ENCODE data around the gene RRP8.
A peak's percentile ranks its signal among the peaks of the same experiment; 100 is the strongest.

Gene RRP8

DNA sequence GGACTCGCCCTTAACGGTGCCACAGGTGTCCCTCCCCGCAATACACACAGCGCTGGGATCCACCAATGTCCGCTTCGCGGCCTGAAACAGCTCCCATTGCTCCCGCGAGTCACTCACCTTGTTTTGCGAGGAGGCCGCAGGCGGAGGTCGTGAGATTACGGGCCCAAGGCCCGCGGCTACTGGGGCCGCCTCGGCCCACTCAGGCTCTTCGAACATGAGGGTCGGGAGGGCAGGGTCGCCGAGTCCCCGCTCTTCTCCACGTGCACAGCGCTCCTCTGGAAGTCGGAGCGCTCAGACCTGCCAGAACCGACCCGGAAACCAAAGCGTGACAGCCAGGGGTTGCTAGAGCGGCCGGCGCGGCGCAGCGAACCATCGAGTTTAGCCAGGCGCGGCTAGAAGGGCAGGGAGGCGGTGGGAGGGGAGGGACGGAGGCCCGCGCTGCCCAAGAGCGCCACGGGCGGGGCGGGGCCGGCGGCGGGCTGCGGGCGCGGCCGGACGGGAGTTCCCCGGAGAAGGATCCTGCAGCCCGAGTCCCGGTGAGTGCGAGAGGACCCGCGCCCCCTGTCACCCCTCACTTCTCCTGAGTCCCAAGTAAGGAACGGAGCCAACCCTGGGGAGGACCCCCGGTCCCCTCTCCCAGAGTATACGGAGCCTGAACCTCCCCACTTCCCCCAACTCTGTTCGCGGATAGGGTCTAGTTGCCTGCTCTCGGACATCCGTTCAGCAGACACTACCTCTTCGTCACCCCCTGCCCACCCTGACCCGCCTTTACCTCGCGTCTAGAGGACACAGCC is at the start of gene RRP8, which contains the start of gene ILK:
Gene RRP8, minus strand, starts transcription at position 330 of the 794 bp plus-strand sequence. Its CDS starts 114 bp downstream, at position 216.
Gene ILK, plus strand, starts transcription at position 488 of the 794 bp plus-strand sequence. CDS start 498 bp downstream, outside the sequence.
- peak; percentile 93 for DNase-seq (ENCODE audit: low spot score)

- DNase-seq (ENCODE audit: low spot score): no peak
Observed at GRCh38 chr11:6653097-6653496, 49.7 kb upstream of the RRP8 start.

- DNase-seq (ENCODE audit: low spot score): no peak
Observed at GRCh38 chr11:6652182-6652581, 48.8 kb upstream of the RRP8 start.

DNA sequence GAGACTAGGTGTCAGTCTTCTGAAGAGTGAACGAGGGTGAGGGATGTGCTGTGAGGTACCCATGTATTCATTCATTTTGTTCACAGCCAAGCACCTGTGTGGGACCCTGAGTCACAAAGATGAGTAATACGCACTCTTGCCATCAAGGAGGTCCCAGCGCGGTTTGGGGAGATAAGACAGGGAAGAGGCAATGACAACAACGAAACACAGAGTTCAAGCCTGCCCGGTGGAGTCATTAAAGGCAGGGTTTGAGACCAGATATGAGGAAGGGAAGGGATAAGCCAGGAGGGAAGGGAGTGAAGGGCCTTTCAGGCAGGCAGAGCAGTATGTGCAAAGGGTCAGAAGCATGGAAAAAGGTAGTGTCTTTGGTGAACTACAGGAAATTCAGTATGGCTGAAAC is 47.6 kb upstream of the RRP8 start:
- no peak for DNase-seq (ENCODE audit: low spot score)

GRCh38 chr11:6650104-6650503 is 46.7 kb upstream of the RRP8 start:
- DNase-seq (ENCODE audit: low spot score): no peak

DNA sequence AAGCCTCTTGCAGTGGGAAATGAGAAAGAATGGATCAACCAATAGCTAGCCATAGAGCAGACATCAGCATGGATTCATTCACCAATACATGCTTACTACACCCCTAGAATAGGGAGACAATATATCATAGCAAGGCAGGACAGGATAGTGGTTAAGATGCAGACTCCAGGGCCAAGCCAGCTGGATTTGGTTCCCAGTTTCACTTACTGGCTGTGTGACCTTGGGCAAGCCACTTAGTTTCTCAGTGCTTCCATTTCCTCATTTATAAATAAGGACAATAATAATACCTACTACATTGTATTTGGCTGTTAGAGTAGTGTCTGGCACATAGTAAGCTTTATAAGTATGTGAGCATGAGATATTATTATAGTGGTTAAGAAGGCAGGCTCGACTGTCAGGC is 45.1 kb upstream of the RRP8 start:
- DNase-seq (ENCODE audit: low spot score): no peak

- peak; percentile 52 for DNase-seq (ENCODE audit: low spot score)
Observed at GRCh38 chr11:6647836-6648235, 44.4 kb upstream of the RRP8 start.

GRCh38 chr11:6646918-6647679 is 43.7 kb upstream of the RRP8 start:
- DNase-seq (ENCODE audit: low spot score): peak; percentile 76

DNA sequence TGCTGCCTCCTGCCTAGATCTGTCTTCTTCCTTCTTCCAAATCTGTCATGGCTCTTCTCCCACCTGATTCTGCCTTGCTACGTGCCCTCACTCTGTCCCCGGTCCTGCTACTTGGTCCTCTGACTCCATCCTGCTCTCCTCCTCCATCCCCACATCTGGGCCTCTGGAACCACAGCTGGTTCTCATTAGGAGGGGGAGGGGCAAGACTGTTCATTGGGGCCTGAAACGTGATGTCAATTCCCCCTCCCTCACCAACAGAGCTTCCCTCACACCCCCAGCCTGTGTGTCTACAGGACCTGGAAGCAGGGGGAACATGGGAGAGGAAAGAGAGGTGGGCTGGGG is 43.1 kb upstream of the RRP8 start:
- DNase-seq (ENCODE audit: low spot score): peak; percentile 88

GRCh38 chr11:6646071-6646470 is 42.7 kb upstream of the RRP8 start:
- peak; percentile 80 for DNase-seq (ENCODE audit: low spot score)

GRCh38 chr11:6642957-6643356 is 39.5 kb upstream of the RRP8 start:
- DNase-seq (ENCODE audit: low spot score): peak; percentile 15

DNA sequence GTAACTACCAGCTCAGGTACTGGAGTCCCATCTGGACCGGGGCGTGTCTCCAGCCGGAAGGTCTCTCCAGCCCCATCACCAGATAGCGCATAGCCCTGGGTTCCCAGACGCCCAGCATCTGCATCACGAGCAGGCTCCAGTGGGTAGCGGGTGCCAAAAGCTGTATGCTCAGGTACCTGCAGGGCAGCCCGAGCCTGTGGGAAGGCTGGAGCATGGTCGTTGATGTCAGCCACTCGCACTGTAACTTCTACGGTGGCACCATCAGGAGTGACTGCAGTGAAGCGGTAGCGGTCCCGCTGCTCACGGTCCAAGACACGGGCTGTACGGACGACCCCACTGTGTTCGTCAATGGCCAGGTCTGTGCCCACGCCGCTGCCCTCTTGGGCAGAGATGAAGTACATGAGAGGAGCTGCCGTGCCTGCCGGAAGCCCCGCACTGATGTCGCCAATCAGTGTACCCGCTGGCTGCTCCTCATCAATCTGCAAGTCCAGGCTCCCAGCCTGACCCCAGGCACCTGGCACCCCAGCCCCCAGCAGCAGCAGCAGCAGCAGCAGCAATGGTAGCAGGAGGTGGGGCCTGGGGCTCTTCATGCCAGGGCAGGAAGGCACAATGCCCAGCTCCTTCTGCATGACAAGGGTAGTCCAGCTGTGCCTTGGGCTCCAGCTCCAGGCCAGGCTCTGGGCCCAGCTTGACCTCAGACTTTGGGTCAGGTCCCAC is 37.7 kb upstream of the RRP8 start:
- no peak for DNase-seq (ENCODE audit: low spot score)

GRCh38 chr11:6640036-6640984 is 36.9 kb upstream of the RRP8 start:
- no peak for DNase-seq (ENCODE audit: low spot score)

DNA sequence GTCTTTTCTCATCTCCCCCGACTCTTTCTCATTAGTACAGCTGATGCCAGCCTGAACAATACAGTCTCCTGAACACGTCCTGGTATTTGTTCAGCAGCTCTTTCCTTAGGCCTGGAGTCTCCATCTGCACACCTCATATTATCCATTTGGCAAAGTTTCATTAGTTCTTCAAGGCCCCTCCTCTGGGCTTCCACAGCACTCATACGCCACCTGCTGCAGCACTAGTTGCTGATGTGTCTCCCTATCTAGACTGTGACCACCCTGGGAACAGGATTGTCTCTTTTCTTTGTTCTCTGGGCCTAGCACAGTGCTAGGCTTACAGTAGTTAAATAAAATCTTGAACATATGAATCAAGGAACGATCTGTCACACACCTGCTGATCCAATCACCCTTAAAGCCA is 35.0 kb upstream of the RRP8 start:
- no peak for DNase-seq (ENCODE audit: low spot score)

DNA sequence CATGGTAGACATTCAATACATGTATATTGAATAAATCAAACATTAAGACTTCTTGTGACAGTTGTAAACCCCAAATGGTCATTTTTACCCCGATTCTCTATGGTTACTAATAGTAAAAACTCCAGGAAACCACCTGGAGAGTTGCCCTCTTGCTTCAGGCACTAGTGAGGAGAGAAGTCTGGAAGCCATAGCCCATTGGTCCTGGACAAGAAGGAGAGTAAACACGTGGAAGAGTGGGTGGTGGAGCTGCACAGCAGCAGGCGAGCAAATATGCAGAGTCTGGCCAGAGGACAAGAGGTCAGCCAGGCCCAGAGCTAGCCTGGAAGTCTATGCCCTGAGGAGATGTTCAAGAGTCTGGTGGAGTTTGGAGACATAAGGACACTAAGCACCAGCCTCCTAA is 34.5 kb upstream of the RRP8 start:
- no peak for DNase-seq (ENCODE audit: low spot score)

- no peak for DNase-seq (ENCODE audit: low spot score)
Observed at GRCh38 chr11:6636480-6636879, 33.1 kb upstream of the RRP8 start.

DNA sequence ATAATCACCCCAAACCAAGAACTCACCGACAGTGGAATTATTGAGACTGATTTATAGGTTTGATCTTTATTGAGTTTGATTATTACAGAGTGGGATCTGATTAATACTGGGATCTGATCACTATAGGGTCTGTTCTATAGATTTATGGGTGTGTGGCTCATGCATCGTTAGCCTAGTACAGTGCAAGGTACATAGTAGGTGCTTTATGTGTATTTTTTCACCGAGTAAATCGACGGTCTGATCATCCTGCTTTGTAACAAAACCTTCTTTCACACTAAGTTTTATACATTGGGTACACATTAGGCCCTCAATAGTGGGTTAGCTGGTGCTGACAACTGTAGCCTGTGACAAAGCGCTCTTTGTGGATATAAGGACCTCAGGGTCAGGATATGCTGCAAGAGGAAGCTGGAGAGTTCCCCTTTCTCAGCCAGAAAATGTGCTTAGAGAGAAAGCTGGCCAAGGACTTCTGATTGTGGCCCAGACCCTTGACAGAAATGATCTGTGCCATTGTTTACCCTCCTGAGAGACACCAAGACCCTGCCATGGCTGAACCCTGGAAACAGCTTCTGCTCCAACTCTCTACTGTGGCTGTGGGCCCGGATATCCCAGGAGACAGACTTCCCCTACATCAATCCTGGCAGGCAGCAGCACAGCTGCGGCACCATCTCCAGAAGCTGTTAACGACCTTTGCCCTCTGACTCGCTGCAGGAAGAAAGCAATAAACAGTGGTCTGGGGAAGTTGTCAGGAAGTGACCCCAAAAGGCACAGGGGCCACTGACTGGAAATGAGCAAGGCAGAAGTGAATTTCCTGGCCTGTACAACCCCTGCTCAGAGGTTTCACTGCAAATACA is 31.9 kb upstream of the RRP8 start:
- DNase-seq (ENCODE audit: low spot score): no peak

DNA sequence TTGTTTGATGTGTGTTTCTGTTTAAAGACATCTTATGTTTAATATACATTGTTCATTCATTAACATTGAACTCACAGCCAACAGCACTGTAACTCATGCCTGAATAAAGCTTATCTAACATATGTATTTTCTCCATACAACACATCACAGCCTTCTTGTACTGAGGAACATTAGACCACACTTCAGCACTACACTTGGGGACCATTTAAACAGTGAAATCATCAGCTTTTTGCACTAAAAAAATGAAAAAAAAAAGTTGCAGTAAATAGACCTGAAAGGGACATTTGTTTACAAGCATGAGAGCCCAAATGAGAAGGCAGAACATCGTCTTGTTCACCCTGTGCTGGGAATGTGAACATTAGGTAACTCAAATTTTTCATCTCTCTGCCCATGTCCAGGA is 31.1 kb upstream of the RRP8 start:
- DNase-seq (ENCODE audit: low spot score): no peak

- DNase-seq (ENCODE audit: low spot score): no peak
Observed at GRCh38 chr11:6633422-6634408, 30.3 kb upstream of the RRP8 start.
